Fibroblast of lung (primary cell): ENCODE results near the gene MYBPC1. TPM values are rescaled to one million over a fixed set of nuclear protein-coding genes. Genes with fewer than 3 reads are reported as not detected.

Experiments used
- DNase-seq, 2 donors: peaks; one replicate each; pipeline versions ENCODE4 v3.0.0 to v3.0.0-alpha.2; 2010; ENCODE audit warnings: low read depth in 2 of 2
- H2AFZ ChIP-seq: 2 replicates; pipeline ENCODE4 v1.5.1; 2012; ENCODE audit warnings: low read length, control low read depth, inconsistent platforms
- H3K27ac ChIP-seq: 2 replicates; pipeline ENCODE4 v1.5.1; 2011; ENCODE audit warnings: low read length, control low read depth; ENCODE audit not compliant: insufficient read depth
- H3K27me3 ChIP-seq: 2 replicates; pipeline ENCODE4 v1.5.1; 2011; ENCODE audit warnings: mild to moderate bottlenecking, low read length; ENCODE audit not compliant: control insufficient read depth, insufficient read depth
- H3K36me3 ChIP-seq: 2 replicates; pipeline ENCODE4 v1.5.1; 2011; ENCODE audit warnings: low read length; ENCODE audit not compliant: control insufficient read depth, insufficient read depth
- H3K4me1 ChIP-seq: 2 replicates; pipeline ENCODE4 v1.5.1; 2011; ENCODE audit warnings: low read length; ENCODE audit not compliant: control insufficient read depth, insufficient read depth; ENCODE audit errors: extremely low read depth
- H3K4me2 ChIP-seq: 2 replicates; pipeline ENCODE4 v1.5.1; 2011; ENCODE audit warnings: low read length, control low read depth; ENCODE audit not compliant: insufficient read depth; ENCODE audit errors: extremely low read depth
- H3K4me3 ChIP-seq, 4 experiments: fragments of 200-600 bp in 1 of 4; sonication (generic) in 1 of 4; replicated peaks in 1 of 4; 2 replicates each; pipeline ENCODE4 v1.5.1; 2011 to 2016; ENCODE audit warnings: low read length in 4 of 4, low read depth in 3 of 4, mild to moderate bottlenecking in 3 of 4, control low read depth in 2 of 4, inconsistent platforms in 1 of 4, mixed read lengths in 1 of 4; ENCODE audit not compliant: insufficient read depth in 1 of 4; ENCODE audit errors: control extremely low read depth in 1 of 4
- H3K79me2 ChIP-seq: 2 replicates; pipeline ENCODE4 v1.5.1; 2012; ENCODE audit warnings: mild to moderate bottlenecking, low read length, inconsistent platforms; ENCODE audit not compliant: control insufficient read depth, insufficient read depth
- H3K9ac ChIP-seq: 2 replicates; pipeline ENCODE4 v1.5.1; 2011; ENCODE audit warnings: mild to moderate bottlenecking, low read length, control low read depth; ENCODE audit not compliant: insufficient read depth
- H3K9me3 ChIP-seq: 2 replicates; pipeline ENCODE4 v1.5.1; 2012; ENCODE audit warnings: low read depth, low read length; ENCODE audit not compliant: control insufficient read depth, insufficient read depth
- H4K20me1 ChIP-seq: 2 replicates; pipeline ENCODE4 v1.5.1; 2011; ENCODE audit warnings: low read length; ENCODE audit not compliant: control insufficient read depth, insufficient read depth; ENCODE audit errors: extremely low read depth
- CTCF ChIP-seq, 2 donors: IDR thresholded peaks in 1 of 2; conservative IDR thresholded peaks in 1 of 2; 1 replicate in 1 of 2; 2 replicates in 1 of 2; pipeline ENCODE4 v1.5.1; 2011 to 2012; ENCODE audit warnings: low read length in 2 of 2, control low read depth in 1 of 2, inconsistent platforms in 1 of 2, low read depth in 1 of 2, mild to moderate bottlenecking in 1 of 2
- EZH2 ChIP-seq: IDR thresholded peaks from 2 replicates; pipeline ENCODE4 v1.5.1; 2012; ENCODE audit warnings: low read length, control low read depth, mild to moderate bottlenecking; ENCODE audit errors: missing control alignments
- polyA plus RNA-seq, 2 donors: library from polyadenylated mRNA; depleted of rRNA in 1 of 2; stranded (reverse) in 1 of 2; unstranded in 1 of 2; fragments of >200 nt; gene quantifications; 2 replicates each; pipeline ENCODE4 v1.2.1, GENCODE V29; 2011 to 2012; ENCODE audit warnings: missing spikeins in 1 of 2
- total RNA-seq: library from RNA; depleted of rRNA; stranded (reverse); fragments of >200 nt; gene quantifications from 2 replicates; pipeline ENCODE4 v1.2.1, GENCODE V29; 2014

Gene MYBPC1
- total and polyA plus RNA-seq, 2 donors (not counting 1 experiment from before 2014, with no cell fraction given): not detected

DNA sequence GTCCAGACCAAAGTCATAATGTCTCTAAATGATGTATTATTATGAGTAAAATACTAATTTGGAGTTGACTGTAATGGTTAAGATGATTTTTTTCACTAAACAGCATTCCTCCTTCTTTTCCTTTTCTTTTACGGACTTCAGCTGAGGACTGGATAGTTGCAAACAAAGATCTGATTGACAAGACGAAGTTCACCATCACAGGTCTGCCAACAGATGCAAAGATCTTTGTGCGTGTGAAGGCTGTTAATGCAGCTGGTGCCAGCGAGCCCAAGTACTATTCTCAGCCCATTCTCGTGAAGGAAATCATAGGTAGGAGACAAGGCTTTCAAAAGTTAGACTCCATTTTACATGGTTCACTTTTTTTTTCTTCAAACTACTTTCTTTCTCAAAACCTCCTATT is 72.8 kb downstream of the MYBPC1 start:
- no peak overlapping the region for H3K4me3 ChIP-seq
- H4K20me1 ChIP-seq: no peaks in the 10 kb centered on the region
- no peak overlapping the region for H3K9ac ChIP-seq
- H3K27ac ChIP-seq: no peak overlapping the region
- no peaks in the 10 kb centered on the region for H3K79me2 ChIP-seq
- no peak for TF ChIP-seq EZH2
- no peak for TF ChIP-seq CTCF (conservative IDR thresholded peaks at IDR 0.05 in 1 of 2, IDR thresholded peaks at IDR 0.05 in 1 of 2; ENCODE audit: low read depth in 1 of 2, low read length in 2 of 2)
- H3K4me1 ChIP-seq: no peaks in the 10 kb centered on the region
- no peak overlapping the region for H3K4me2 ChIP-seq
- DNase-seq: no peak
- no peaks in the 10 kb centered on the region for H3K27me3 ChIP-seq
- H2AFZ ChIP-seq: no peak overlapping the region
- H3K9me3 ChIP-seq: no peaks in the 10 kb centered on the region
- no peaks in the 10 kb centered on the region for H3K36me3 ChIP-seq

GRCh38 chr12:101670007-101670671 is 75.4 kb downstream of the MYBPC1 start:
- TF ChIP-seq CTCF (conservative IDR thresholded peaks at IDR 0.05 in 1 of 2, IDR thresholded peaks at IDR 0.05 in 1 of 2; ENCODE audit: low read depth in 1 of 2, low read length in 2 of 2) (peak; percentile 63 to 67), EZH2 (no peak)
- Histone ChIP-seq H3K4me2 (no peak overlapping the region), H4K20me1 (no peaks in the 10 kb centered on the region), H3K4me3 (no peak overlapping the region), H3K27ac (no peak overlapping the region), H3K9me3 (no peaks in the 10 kb centered on the region), H3K36me3 (no peaks in the 10 kb centered on the region), H3K4me1 (no peaks in the 10 kb centered on the region), H3K79me2 (no peaks in the 10 kb centered on the region), H2AFZ (no peak overlapping the region), H3K9ac (no peak overlapping the region), H3K27me3 (no peaks in the 10 kb centered on the region)
- DNase-seq: peak; percentile 27 to 67

DNA sequence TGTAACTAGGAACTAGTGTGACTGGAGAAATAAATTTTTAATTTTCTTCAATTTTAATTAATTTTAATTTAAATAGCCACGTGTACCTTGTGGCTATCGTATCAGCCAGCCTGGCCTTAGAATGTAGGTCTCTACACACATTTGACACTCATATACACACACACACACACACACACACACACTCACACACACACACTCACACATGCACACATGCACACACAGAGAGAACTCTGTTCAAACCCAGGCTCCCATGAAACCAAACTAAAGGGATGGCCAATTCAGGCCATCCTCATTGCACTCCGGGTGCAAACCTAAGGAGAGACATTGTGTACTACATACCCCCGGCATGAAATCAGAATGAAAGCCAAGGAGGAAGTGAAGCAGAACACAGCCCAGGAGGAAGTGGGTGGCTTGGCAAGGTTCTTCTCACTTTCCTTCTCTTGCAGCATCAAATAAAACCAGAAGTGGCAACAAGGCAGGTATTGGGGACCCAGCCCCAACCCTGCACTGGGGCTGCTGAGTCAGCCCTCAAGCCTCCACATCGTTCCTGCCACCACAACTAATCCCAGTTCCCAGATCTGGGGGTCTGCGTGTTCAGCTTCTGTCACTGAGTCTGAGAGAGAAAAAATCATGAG is 76.5 kb downstream of the MYBPC1 start:
- H3K4me1 ChIP-seq: no peaks in the 10 kb centered on the region
- TF ChIP-seq EZH2: no peak
- TF ChIP-seq CTCF (conservative IDR thresholded peaks at IDR 0.05 in 1 of 2, IDR thresholded peaks at IDR 0.05 in 1 of 2; ENCODE audit: low read depth in 1 of 2, low read length in 2 of 2): no peak
- H3K4me2 ChIP-seq: no peak overlapping the region
- H4K20me1 ChIP-seq: no peaks in the 10 kb centered on the region
- H3K9ac ChIP-seq: no peak overlapping the region
- H3K79me2 ChIP-seq: no peaks in the 10 kb centered on the region
- no peak for DNase-seq
- H3K4me3 ChIP-seq: no peak overlapping the region
- H3K27ac ChIP-seq: no peak overlapping the region
- no peaks in the 10 kb centered on the region for H3K27me3 ChIP-seq
- no peaks in the 10 kb centered on the region for H3K36me3 ChIP-seq
- no peak overlapping the region for H2AFZ ChIP-seq
- H3K9me3 ChIP-seq: no peaks in the 10 kb centered on the region
